ENCODE data around the gene NECTIN3. TPM values are rescaled to one million over a fixed set of nuclear protein-coding genes. Genes with fewer than 3 reads are reported as not detected.
A peak's percentile ranks its signal among the peaks of the same experiment; 100 is the strongest.

NECTIN3 gene
- total RNA-seq, 1 experiment from 2014 or later = 53.7 TPM

DNA sequence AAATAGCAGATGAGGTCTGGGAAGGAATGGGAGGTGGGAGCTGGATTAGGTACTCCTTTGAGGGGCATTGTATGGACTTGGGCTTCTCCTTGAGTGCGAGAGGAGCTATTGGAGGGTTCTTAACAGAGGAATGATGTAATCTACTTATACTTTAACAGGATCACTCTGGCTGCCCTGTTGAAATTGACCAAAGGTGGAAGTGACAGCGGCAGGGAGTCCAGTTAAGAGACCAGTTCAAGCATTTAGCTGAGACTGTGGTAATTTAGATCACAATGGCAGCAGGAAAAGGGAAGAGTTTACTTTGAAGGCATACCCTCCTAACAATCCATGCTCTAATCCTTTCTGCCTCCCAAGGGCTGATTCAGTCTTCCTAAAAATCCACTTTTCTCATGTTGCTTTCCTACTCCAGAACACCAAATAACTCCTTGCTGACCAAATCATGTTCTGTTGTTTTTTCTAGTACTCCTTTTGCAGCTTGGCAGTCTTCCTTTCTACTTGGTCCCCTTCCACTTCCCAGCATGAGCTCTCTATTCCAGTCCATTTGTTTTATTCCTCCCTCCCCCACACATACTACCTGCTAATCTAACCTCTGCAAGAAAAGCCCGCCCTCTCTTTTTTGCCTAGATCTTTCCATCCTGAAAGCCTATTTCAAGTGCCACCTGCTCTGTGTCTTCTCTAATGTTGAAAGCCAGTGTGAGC is 139.4 kb downstream of the NECTIN3 start:
- no peak overlapping the region for H2AK5ac ChIP-seq (ENCODE audit: insufficient read length, low read length)
- no peak overlapping the region for H3K4me2 ChIP-seq (ENCODE audit: insufficient read depth, insufficient read length, low read length)
- no peak overlapping the region for H3K18ac ChIP-seq (ENCODE audit: insufficient read length, low read depth, low read length)
- H4K5ac ChIP-seq (ENCODE audit: insufficient read length, low read depth, low read length) = no peak overlapping the region
- H3K9ac ChIP-seq (ENCODE audit: extremely low read depth, insufficient read length, low read length) = no peak overlapping the region
- H2BK12ac ChIP-seq (ENCODE audit: insufficient read length, low read depth, low read length) = no peak overlapping the region
- Mint-ChIP-seq H3K27me3 (ENCODE audit: low read depth) (peaks cover 4% of the 10 kb centered on the region; the same call in 1 of the 2 replicates), H3K4me3 (no peak overlapping the region), H3K9me3 (no peaks in the 10 kb centered on the region), H3K4me1 (peaks cover 0 to 2% of the 10 kb centered on the region in 2 experiments; a peak in 2 of 4 replicates), H3K36me3 (ENCODE audit: insufficient read depth in 1 of 3, low read depth in 3 of 3) (peaks cover 0 to 1% (median 0%) of the 10 kb centered on the region in 3 experiments; a peak in 2 of 7 replicates), H3K27ac (no peak overlapping the region)
- H3K23ac ChIP-seq (ENCODE audit: insufficient read length, low read depth, low read length) = no peak overlapping the region
- no peaks in the 10 kb centered on the region for H3K23me2 ChIP-seq (ENCODE audit: insufficient read length, low read depth, low read length, poor library complexity, severe bottlenecking)
- H4K8ac ChIP-seq (replicated peaks; ENCODE audit: insufficient read length, low read depth, low read length) = no peak overlapping the region
- WGBS (ENCODE audit: extremely low coverage, insufficient read length, low lambda C conversion rate) = no CpG with 5 or more reads among the region's 3 CpGs
- no peaks in the 10 kb centered on the region for H3K27me3 ChIP-seq (ENCODE audit: insufficient read depth, low read length)
- H3K79me2 ChIP-seq (ENCODE audit: insufficient read depth, low read length) = no peaks in the 10 kb centered on the region
- no peak overlapping the region for H2BK15ac ChIP-seq (ENCODE audit: low read depth, low read length)
- H3K56ac ChIP-seq (ENCODE audit: insufficient read length, low read depth, low read length) = no peak overlapping the region
- no peak overlapping the region for H4K91ac ChIP-seq (ENCODE audit: insufficient read length, low read depth, low read length)
- H3K4me1 ChIP-seq (ENCODE audit: insufficient read depth, low read length) = peaks cover 3% of the 10 kb centered on the region; the same call in 1 of the 2 replicates
- DNase-seq = peak; percentile 33
- H3K4ac ChIP-seq (ENCODE audit: low read depth, low read length) = no peak overlapping the region
- no peaks in the 10 kb centered on the region for H3K79me1 ChIP-seq (ENCODE audit: insufficient read depth, low read depth, low read length, poor library complexity, severe bottlenecking)
- no peak overlapping the region for H2BK120ac ChIP-seq (ENCODE audit: low read depth, low read length, poor library complexity, severe bottlenecking)
- no peaks in the 10 kb centered on the region for H4K20me1 ChIP-seq (ENCODE audit: control insufficient read depth, insufficient read depth, insufficient read length)
- no peak overlapping the region for H3T11ph ChIP-seq (ENCODE audit: low read length)
- H2AFZ ChIP-seq (ENCODE audit: low read length) = no peak overlapping the region
- H2BK20ac ChIP-seq (ENCODE audit: low read depth, low read length, poor library complexity, severe bottlenecking) = no peak overlapping the region
- no peak overlapping the region for H2BK5ac ChIP-seq (ENCODE audit: insufficient read length, low read length)
- H3K9me3 ChIP-seq (ENCODE audit: control insufficient read depth, low read depth, low read length) = no peaks in the 10 kb centered on the region
- no peak overlapping the region for H3K27ac ChIP-seq (ENCODE audit: insufficient read length, low read depth, low read length)
- H3K14ac ChIP-seq (ENCODE audit: insufficient read depth, low read length) = no peak overlapping the region
- TF ChIP-seq, protein P1, sequence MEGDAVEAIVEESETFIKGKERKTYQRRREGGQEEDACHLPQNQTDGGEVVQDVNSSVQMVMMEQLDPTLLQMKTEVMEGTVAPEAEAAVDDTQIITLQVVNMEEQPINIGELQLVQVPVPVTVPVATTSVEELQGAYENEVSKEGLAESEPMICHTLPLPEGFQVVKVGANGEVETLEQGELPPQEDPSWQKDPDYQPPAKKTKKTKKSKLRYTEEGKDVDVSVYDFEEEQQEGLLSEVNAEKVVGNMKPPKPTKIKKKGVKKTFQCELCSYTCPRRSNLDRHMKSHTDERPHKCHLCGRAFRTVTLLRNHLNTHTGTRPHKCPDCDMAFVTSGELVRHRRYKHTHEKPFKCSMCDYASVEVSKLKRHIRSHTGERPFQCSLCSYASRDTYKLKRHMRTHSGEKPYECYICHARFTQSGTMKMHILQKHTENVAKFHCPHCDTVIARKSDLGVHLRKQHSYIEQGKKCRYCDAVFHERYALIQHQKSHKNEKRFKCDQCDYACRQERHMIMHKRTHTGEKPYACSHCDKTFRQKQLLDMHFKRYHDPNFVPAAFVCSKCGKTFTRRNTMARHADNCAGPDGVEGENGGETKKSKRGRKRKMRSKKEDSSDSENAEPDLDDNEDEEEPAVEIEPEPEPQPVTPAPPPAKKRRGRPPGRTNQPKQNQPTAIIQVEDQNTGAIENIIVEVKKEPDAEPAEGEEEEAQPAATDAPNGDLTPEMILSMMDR (conservative IDR thresholded peaks at IDR 0.05) = no peak
